Coronary artery (tissue), 2 donors: ENCODE results near the gene MAP4K5.

ENCODE experiments used
- DNase-seq: peaks from one replicate; pipeline ENCODE4 v3.0.0-alpha.2; 2017; ENCODE audit warnings: low spot score
- H3K27ac ChIP-seq, 2 donors: fragments of 200-600 bp; sonication (generic); one replicate each; pipeline ENCODE4 v1.5.1; 2016 to 2019
- H3K4me3 ChIP-seq: fragments of 200-600 bp; sonication (generic); 2 replicates; pipeline ENCODE4 v1.5.1; 2016; ENCODE audit warnings: mild to moderate bottlenecking, moderate library complexity
- CTCF ChIP-seq: fragments of 200-600 bp; sonication (generic); IDR thresholded peaks from one replicate; pipeline ENCODE4 v1.5.1; 2019; ENCODE audit warnings: antibody characterized with exemption

Gene MAP4K5

GRCh38 chr14:50476134-50476533, 56.2 kb downstream of the MAP4K5 start:
- Histone ChIP-seq H3K4me3 (no peak overlapping the region), H3K27ac (no peak overlapping the region)
- no peak for TF ChIP-seq CTCF
- DNase-seq: no peak

- Histone ChIP-seq H3K27ac (no peak overlapping the region), H3K4me3 (no peak overlapping the region)
- no peak for DNase-seq
- no peak for TF ChIP-seq CTCF
Observed at GRCh38 chr14:50475460-50475859, 56.9 kb downstream of the MAP4K5 start.

GRCh38 chr14:50471838-50472465, 60.4 kb downstream of the MAP4K5 start:
- no peak overlapping the region for H3K27ac ChIP-seq
- no peak overlapping the region for H3K4me3 ChIP-seq
- TF ChIP-seq CTCF: no peak
- no peak for DNase-seq

GRCh38 chr14:50469982-50470381, 62.4 kb downstream of the MAP4K5 start:
- no peak overlapping the region for H3K4me3 ChIP-seq
- TF ChIP-seq CTCF: no peak

GRCh38 chr14:50462111-50462510, 70.3 kb downstream of the MAP4K5 start:
- TF ChIP-seq CTCF: no peak
- DNase-seq: no peak
- no peak overlapping the region for H3K27ac ChIP-seq
- H3K4me3 ChIP-seq: no peak overlapping the region

More at GRCh38 chr14:50469982-50470381, 62.4 kb downstream of the MAP4K5 start:
- H3K27ac ChIP-seq: no peak overlapping the region
- no peak for DNase-seq

- DNase-seq: no peak
- Histone ChIP-seq H3K27ac (no peak overlapping the region), H3K4me3 (no peak overlapping the region)
- TF ChIP-seq CTCF: no peak
Observed at GRCh38 chr14:50453869-50454268, 78.5 kb downstream of the MAP4K5 start.

- no peak for TF ChIP-seq CTCF
- DNase-seq: no peak
- no peak overlapping the region for H3K27ac ChIP-seq
- no peak overlapping the region for H3K4me3 ChIP-seq
Observed at GRCh38 chr14:50452979-50453705, 79.2 kb downstream of the MAP4K5 start.
